Uterus (tissue), 2 donors: ENCODE measurements around the gene RAB3B.

Source experiments
- CTCF ChIP-seq, 4 experiments: fragments of 200-600 bp in 2 of 4; fragments of 450-650 bp in 2 of 4; sonication (generic) in 2 of 4; IDR thresholded peaks; one replicate each; pipeline ENCODE4 v1.5.1; 2016 to 2019; ENCODE audit warnings: antibody characterized with exemption in 4 of 4, mild to moderate bottlenecking in 2 of 4, moderate library complexity in 1 of 4
- POLR2A ChIP-seq, 2 donors: fragments of 450-650 bp; IDR thresholded peaks; one replicate each; pipeline ENCODE4 v1.6.1; 2016; ENCODE audit warnings: antibody characterized with exemption in 2 of 2, mild to moderate bottlenecking in 1 of 2, moderate library complexity in 1 of 2

GRCh38 chr1:52003877-52004276, 13.4 kb upstream of the RAB3B start:
- no peak for TF ChIP-seq CTCF (IDR thresholded peaks at IDR 0.05)
- TF ChIP-seq POLR2A (IDR thresholded peaks at IDR 0.05): no peak
